ENCODE results near the gene ANKRD50. TPM values are rescaled to one million over a fixed set of nuclear protein-coding genes. Genes with fewer than 3 reads are reported as not detected.
A peak's percentile ranks its signal among the peaks of the same experiment; 100 is the strongest.

Gene ANKRD50
- total and polyA plus RNA-seq, 2 experiments from 2014 or later: 8.9 to 21.8 TPM

GRCh38 chr4:124637321-124637720 is 75.2 kb downstream of the ANKRD50 start:
- no peak for DNase-seq (ENCODE audit: low read depth in 1 of 2, low spot score in 1 of 2)
- Histone ChIP-seq H3K36me3 (no peaks in the 10 kb centered on the region), H3K27me3 (no peaks in the 10 kb centered on the region), H3K4me1 (ENCODE audit: low read depth) (no peaks in the 10 kb centered on the region), H3K4me3 (no peak overlapping the region), H3K9me3 (ENCODE audit: low read depth) (no peaks in the 10 kb centered on the region), H3K27ac (no peak overlapping the region)
- TF ChIP-seq, protein P1, sequence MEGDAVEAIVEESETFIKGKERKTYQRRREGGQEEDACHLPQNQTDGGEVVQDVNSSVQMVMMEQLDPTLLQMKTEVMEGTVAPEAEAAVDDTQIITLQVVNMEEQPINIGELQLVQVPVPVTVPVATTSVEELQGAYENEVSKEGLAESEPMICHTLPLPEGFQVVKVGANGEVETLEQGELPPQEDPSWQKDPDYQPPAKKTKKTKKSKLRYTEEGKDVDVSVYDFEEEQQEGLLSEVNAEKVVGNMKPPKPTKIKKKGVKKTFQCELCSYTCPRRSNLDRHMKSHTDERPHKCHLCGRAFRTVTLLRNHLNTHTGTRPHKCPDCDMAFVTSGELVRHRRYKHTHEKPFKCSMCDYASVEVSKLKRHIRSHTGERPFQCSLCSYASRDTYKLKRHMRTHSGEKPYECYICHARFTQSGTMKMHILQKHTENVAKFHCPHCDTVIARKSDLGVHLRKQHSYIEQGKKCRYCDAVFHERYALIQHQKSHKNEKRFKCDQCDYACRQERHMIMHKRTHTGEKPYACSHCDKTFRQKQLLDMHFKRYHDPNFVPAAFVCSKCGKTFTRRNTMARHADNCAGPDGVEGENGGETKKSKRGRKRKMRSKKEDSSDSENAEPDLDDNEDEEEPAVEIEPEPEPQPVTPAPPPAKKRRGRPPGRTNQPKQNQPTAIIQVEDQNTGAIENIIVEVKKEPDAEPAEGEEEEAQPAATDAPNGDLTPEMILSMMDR (IDR thresholded peaks at IDR 0.05; ENCODE audit: low read depth, low read length): no peak

DNA sequence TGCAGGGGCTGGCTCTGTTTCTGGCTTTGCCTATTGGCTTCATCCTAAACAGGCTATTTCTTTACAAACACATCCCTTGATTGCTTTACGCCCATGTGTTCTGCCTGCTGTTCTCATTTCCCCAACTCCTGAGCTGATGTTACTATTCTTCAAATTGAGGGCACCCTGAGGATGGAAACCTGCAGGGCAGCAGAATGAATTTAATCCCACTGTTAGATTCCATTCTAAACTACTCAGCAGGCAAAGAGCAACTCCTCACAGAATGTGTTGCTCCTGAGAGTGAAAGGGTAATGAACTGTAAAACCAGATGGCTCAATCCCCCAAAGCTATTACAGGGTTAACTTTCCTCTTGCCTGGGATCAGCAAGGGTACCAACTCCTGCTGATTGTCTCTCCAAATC is 75.7 kb downstream of the ANKRD50 start:
- H3K27me3 ChIP-seq: no peaks in the 10 kb centered on the region
- no peak overlapping the region for H3K27ac ChIP-seq
- no peaks in the 10 kb centered on the region for H3K36me3 ChIP-seq
- H3K4me3 ChIP-seq: no peak overlapping the region
- DNase-seq (ENCODE audit: low read depth in 1 of 2, low spot score in 1 of 2): no peak
- no peaks in the 10 kb centered on the region for H3K4me1 ChIP-seq (ENCODE audit: low read depth)
- TF ChIP-seq, protein P1 (IDR thresholded peaks at IDR 0.05; ENCODE audit: low read depth, low read length): no peak
- no peaks in the 10 kb centered on the region for H3K9me3 ChIP-seq (ENCODE audit: low read depth)

GRCh38 chr4:124635331-124635730 is 77.2 kb downstream of the ANKRD50 start:
- no peak overlapping the region for H3K27ac ChIP-seq

GRCh38 chr4:124633285-124633941 is 79.1 kb downstream of the ANKRD50 start:
- Histone ChIP-seq H3K4me3 (no peak overlapping the region), H3K9me3 (ENCODE audit: low read depth) (no peaks in the 10 kb centered on the region), H3K27me3 (no peaks in the 10 kb centered on the region), H3K4me1 (ENCODE audit: low read depth) (no peaks in the 10 kb centered on the region), H3K27ac (no peak overlapping the region), H3K36me3 (no peaks in the 10 kb centered on the region)
- TF ChIP-seq, protein P1 (IDR thresholded peaks at IDR 0.05; ENCODE audit: low read depth, low read length): no peak
- no peak for DNase-seq (ENCODE audit: low read depth in 1 of 2, low spot score in 1 of 2)

More at GRCh38 chr4:124635331-124635730, 77.2 kb downstream of the ANKRD50 start:
- peak in 1 of 2 donors; percentile 14 for DNase-seq (ENCODE audit: low read depth in 1 of 2, low spot score in 1 of 2)
- Histone ChIP-seq H3K27me3 (no peaks in the 10 kb centered on the region), H3K4me3 (no peak overlapping the region), H3K4me1 (ENCODE audit: low read depth) (no peaks in the 10 kb centered on the region), H3K9me3 (ENCODE audit: low read depth) (no peaks in the 10 kb centered on the region), H3K36me3 (no peaks in the 10 kb centered on the region)
- TF ChIP-seq, protein P1 (IDR thresholded peaks at IDR 0.05; ENCODE audit: low read depth, low read length): no peak

DNA sequence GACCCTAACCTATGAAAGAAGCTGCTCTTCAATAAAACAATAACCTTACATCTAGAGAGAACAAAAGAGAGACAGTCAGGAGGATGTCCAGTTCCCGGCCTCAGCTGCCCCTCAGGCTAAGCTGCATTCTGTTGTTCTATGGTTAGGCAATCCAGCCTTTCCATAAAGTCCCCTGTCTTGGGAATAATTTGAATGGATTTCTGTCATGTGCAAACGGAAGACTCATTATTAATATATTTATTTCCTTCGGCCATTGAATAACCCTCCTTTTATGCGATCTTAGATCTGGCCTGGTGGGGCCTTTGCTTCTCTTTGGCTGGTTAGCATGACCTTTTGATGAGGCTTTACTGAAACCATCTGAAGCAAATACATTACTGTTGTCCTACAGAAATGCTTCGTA is 80.1 kb downstream of the ANKRD50 start:
- no peaks in the 10 kb centered on the region for H3K36me3 ChIP-seq
- TF ChIP-seq, protein P1 (IDR thresholded peaks at IDR 0.05; ENCODE audit: low read depth, low read length): no peak
- no peaks in the 10 kb centered on the region for H3K4me1 ChIP-seq (ENCODE audit: low read depth)
- no peak overlapping the region for H3K27ac ChIP-seq
- H3K27me3 ChIP-seq: no peaks in the 10 kb centered on the region
- no peak for DNase-seq (ENCODE audit: low read depth in 1 of 2, low spot score in 1 of 2)
- no peak overlapping the region for H3K4me3 ChIP-seq
- no peaks in the 10 kb centered on the region for H3K9me3 ChIP-seq (ENCODE audit: low read depth)

Measured in cardiac muscle cell (in vitro differentiated cells and primary cell).